ENCODE measurements around the gene OPTC.
A peak's percentile ranks its signal among the peaks of the same experiment; 100 is the strongest.

OPTC gene

DNA sequence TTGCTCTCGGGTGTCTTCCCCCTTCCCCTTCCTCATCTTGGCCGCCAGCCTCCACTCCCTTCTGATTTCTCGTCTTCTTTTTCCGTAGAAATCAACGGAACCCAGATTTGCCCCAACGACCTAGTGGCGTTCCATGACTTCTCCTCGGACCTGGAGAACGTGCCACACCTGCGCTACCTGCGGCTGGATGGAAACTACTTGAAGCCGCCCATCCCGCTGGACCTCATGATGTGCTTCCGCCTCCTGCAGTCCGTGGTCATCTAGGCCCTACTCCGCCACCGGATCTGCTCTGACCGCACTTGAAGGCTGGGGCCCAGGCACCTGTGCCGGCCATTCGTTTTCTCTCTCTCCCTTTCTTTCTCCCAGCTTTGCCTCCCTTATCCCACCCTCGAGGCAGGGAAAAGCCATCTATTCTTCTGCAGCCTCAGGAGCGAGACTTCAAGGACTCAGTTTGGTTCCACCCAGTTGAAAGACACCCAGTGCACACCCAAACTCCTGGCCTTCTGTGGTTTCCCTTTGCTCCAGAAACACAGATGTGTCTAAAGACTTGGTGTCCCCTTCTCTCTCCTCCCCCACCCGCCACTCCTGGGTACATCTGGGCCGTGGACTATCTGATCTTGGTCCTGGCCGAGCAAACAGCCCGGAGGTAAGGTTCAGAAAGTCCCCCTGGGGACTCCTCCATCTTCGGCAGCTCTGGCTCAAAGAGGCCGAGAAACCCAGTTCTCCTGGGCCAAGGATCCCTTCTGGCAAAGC lies 7.2 kb upstream of the OPTC start:
- Histone ChIP-seq H3K27me3 (ENCODE audit: control insufficient read depth, insufficient read depth, low read length, poor library complexity, severe bottlenecking) (peaks cover 4% of the 10 kb centered on the region), H3K9me3 (ENCODE audit: control insufficient read depth, low read length) (no peaks in the 10 kb centered on the region), H3K27ac (ENCODE audit: insufficient read depth, low read depth, low read length, poor library complexity, severe bottlenecking) (no peak overlapping the region), H3K4me3 (ENCODE audit: insufficient read depth, low read depth, low read length) (peak overlapping the region; percentile 36), H3K36me3 (ENCODE audit: control insufficient read depth, insufficient read depth, low read length) (no peaks in the 10 kb centered on the region), H3K4me1 (ENCODE audit: control insufficient read depth, insufficient read depth, low read length) (peaks cover 8% of the 10 kb centered on the region)
- 93% methylated on average over 28 of the region's 28 CpGs for WGBS, 2 experiments

- H3K4me3 ChIP-seq (ENCODE audit: insufficient read depth, low read depth, low read length): no peak overlapping the region
- H3K4me1 ChIP-seq (ENCODE audit: control insufficient read depth, insufficient read depth, low read length): peaks cover 14% of the 10 kb centered on the region
- peaks cover 10% of the 10 kb centered on the region for H3K27me3 ChIP-seq (ENCODE audit: control insufficient read depth, insufficient read depth, low read length, poor library complexity, severe bottlenecking)
- WGBS, 2 experiments: 94 to 95% methylated on average over 7 of the region's 7 CpGs
- no peaks in the 10 kb centered on the region for H3K9me3 ChIP-seq (ENCODE audit: control insufficient read depth, low read length)
- H3K36me3 ChIP-seq (ENCODE audit: control insufficient read depth, insufficient read depth, low read length): no peaks in the 10 kb centered on the region
- no peak overlapping the region for H3K27ac ChIP-seq (ENCODE audit: insufficient read depth, low read depth, low read length, poor library complexity, severe bottlenecking)
Observed at GRCh38 chr1:203488539-203488938, 5.4 kb upstream of the OPTC start.

DNA sequence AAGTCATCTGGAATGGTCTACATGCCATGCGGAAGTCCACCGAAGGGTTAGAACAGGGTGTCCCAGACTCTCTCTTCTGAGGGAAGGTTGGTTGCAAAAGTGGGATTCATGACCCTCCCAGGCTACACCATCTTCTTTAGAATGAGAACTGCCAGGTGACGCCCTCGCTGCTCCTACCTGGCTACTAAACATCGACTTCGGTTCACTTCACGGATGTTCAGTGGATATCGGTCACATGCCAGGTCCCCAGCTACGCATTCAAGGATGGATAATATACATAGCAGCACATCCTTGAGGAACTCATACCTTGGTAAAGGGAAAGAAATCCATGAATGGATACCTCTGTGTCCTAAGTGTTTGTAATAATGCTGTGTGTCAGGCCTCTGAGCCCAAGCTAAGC lies 3.3 kb upstream of the OPTC start:
- no peak overlapping the region for H3K27ac ChIP-seq (ENCODE audit: insufficient read depth, low read depth, low read length, poor library complexity, severe bottlenecking)
- H3K4me3 ChIP-seq (ENCODE audit: insufficient read depth, low read depth, low read length): no peak overlapping the region
- 95 to 96% methylated on average over 9 of the region's 9 CpGs for WGBS, 2 experiments
- no peaks in the 10 kb centered on the region for H3K9me3 ChIP-seq (ENCODE audit: control insufficient read depth, low read length)
- H3K36me3 ChIP-seq (ENCODE audit: control insufficient read depth, insufficient read depth, low read length): no peaks in the 10 kb centered on the region
- peaks cover 21% of the 10 kb centered on the region for H3K4me1 ChIP-seq (ENCODE audit: control insufficient read depth, insufficient read depth, low read length)
- peaks cover 10% of the 10 kb centered on the region for H3K27me3 ChIP-seq (ENCODE audit: control insufficient read depth, insufficient read depth, low read length, poor library complexity, severe bottlenecking)

DNA sequence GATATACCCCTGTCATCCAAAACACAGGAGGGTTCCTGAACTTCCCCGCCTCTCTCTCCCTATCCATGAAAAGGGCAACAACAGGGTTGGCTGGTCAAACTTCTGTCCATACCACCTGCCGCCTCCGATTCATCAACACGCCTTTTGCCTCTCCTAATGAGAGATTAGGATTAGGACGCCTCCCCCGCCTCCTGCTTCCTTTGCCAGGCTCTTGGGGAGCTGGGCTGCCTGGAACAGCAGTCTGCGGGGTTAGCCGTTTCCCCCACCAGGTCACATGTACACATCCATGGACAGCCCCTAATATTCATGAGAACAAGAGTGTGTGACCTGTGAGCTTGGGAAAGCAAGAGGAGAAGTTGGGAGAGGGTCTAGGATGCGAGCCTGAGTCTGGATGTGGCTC lies 2.3 kb upstream of the OPTC start:
- peaks cover 10% of the 10 kb centered on the region for H3K27me3 ChIP-seq (ENCODE audit: control insufficient read depth, insufficient read depth, low read length, poor library complexity, severe bottlenecking)
- peaks cover 21% of the 10 kb centered on the region for H3K4me1 ChIP-seq (ENCODE audit: control insufficient read depth, insufficient read depth, low read length)
- WGBS, 2 experiments: 41 to 58% methylated on average over 8 to 9 of the region's 9 CpGs
- no peaks in the 10 kb centered on the region for H3K36me3 ChIP-seq (ENCODE audit: control insufficient read depth, insufficient read depth, low read length)
- no peak overlapping the region for H3K27ac ChIP-seq (ENCODE audit: insufficient read depth, low read depth, low read length, poor library complexity, severe bottlenecking)
- H3K9me3 ChIP-seq (ENCODE audit: control insufficient read depth, low read length): no peaks in the 10 kb centered on the region
- H3K4me3 ChIP-seq (ENCODE audit: insufficient read depth, low read depth, low read length): no peak overlapping the region

GRCh38 chr1:203492082-203492747 lies 1.7 kb upstream of the OPTC start:
- 59 to 65% methylated on average over 8 of the region's 8 CpGs for WGBS, 2 experiments
- Histone ChIP-seq H3K4me3 (ENCODE audit: insufficient read depth, low read depth, low read length) (no peak overlapping the region), H3K9me3 (ENCODE audit: control insufficient read depth, low read length) (no peaks in the 10 kb centered on the region), H3K4me1 (ENCODE audit: control insufficient read depth, insufficient read depth, low read length) (peaks cover 20% of the 10 kb centered on the region), H3K27ac (ENCODE audit: insufficient read depth, low read depth, low read length, poor library complexity, severe bottlenecking) (no peak overlapping the region), H3K27me3 (ENCODE audit: control insufficient read depth, insufficient read depth, low read length, poor library complexity, severe bottlenecking) (peaks cover 10% of the 10 kb centered on the region), H3K36me3 (ENCODE audit: control insufficient read depth, insufficient read depth, low read length) (no peaks in the 10 kb centered on the region)

DNA sequence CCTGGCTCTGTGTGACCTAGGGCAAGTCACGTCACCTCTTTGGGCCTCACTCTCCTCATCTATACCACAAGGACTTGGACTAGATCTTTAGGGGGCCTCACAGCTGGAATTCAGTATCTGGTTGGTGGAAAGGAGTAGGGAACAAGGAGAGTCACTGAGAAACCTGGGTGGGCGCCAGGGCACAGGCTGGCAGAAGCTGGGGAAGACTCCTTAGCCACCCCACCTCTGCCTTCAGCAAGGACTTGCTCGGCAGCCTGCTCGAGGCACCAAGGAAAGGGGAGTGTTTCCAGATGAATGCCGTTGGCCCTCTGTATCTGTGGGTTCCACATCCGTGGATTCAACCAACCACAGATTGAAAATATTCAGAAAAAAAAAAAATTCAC lies 1.2 kb upstream of the OPTC start:
- no peak overlapping the region for H3K27ac ChIP-seq (ENCODE audit: insufficient read depth, low read depth, low read length, poor library complexity, severe bottlenecking)
- peaks cover 10% of the 10 kb centered on the region for H3K27me3 ChIP-seq (ENCODE audit: control insufficient read depth, insufficient read depth, low read length, poor library complexity, severe bottlenecking)
- H3K36me3 ChIP-seq (ENCODE audit: control insufficient read depth, insufficient read depth, low read length): no peaks in the 10 kb centered on the region
- H3K9me3 ChIP-seq (ENCODE audit: control insufficient read depth, low read length): no peaks in the 10 kb centered on the region
- H3K4me3 ChIP-seq (ENCODE audit: insufficient read depth, low read depth, low read length): no peak overlapping the region
- peaks cover 19% of the 10 kb centered on the region for H3K4me1 ChIP-seq (ENCODE audit: control insufficient read depth, insufficient read depth, low read length)
- WGBS, 2 experiments: 95% methylated on average over 6 of the region's 6 CpGs

- H3K4me3 ChIP-seq (ENCODE audit: insufficient read depth, low read depth, low read length): no peak overlapping the region
- H3K36me3 ChIP-seq (ENCODE audit: control insufficient read depth, insufficient read depth, low read length): no peaks in the 10 kb centered on the region
- H3K27me3 ChIP-seq (ENCODE audit: control insufficient read depth, insufficient read depth, low read length, poor library complexity, severe bottlenecking): peaks cover 10% of the 10 kb centered on the region
- WGBS, 2 experiments: 90 to 92% methylated on average over 7 of the region's 7 CpGs
- no peak overlapping the region for H3K27ac ChIP-seq (ENCODE audit: insufficient read depth, low read depth, low read length, poor library complexity, severe bottlenecking)
- peaks cover 19% of the 10 kb centered on the region for H3K4me1 ChIP-seq (ENCODE audit: control insufficient read depth, insufficient read depth, low read length)
- no peaks in the 10 kb centered on the region for H3K9me3 ChIP-seq (ENCODE audit: control insufficient read depth, low read length)
Observed at GRCh38 chr1:203495845-203496244, 1.9 kb downstream of the OPTC start.

DNA sequence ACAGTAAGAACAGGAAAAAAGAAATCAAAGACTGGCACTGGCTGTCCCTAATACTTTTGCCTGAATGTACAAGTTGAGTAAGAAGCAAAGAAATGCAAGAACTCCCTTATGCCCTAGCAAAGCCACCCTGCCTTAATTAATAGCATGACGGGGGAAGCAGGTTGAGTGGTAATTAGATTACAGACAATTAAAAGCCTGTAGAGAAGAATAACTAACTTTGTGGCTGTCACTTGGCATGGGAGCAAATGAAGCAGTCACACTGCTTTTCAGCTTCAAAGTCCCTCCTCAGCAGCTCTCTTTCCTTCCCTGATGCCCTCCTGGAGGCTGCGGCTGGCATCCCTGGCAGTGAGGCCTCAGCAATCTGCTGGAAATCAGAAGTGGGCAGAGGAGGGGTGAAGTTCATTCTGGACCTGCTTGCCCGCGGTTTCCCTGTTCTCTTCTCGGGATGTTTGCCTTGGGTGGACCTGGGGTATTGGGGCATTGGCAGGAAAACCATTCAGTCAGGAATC lies 3.4 kb downstream of the OPTC start:
- Histone ChIP-seq H3K4me3 (ENCODE audit: insufficient read depth, low read depth, low read length) (no peak overlapping the region), H3K9me3 (ENCODE audit: control insufficient read depth, low read length) (no peaks in the 10 kb centered on the region), H3K36me3 (ENCODE audit: control insufficient read depth, insufficient read depth, low read length) (no peaks in the 10 kb centered on the region), H3K4me1 (ENCODE audit: control insufficient read depth, insufficient read depth, low read length) (peaks cover 9% of the 10 kb centered on the region), H3K27ac (ENCODE audit: insufficient read depth, low read depth, low read length, poor library complexity, severe bottlenecking) (no peak overlapping the region), H3K27me3 (ENCODE audit: control insufficient read depth, insufficient read depth, low read length, poor library complexity, severe bottlenecking) (peaks cover 2% of the 10 kb centered on the region)
- WGBS, 2 experiments: 93 to 96% methylated on average over 5 of the region's 5 CpGs

DNA sequence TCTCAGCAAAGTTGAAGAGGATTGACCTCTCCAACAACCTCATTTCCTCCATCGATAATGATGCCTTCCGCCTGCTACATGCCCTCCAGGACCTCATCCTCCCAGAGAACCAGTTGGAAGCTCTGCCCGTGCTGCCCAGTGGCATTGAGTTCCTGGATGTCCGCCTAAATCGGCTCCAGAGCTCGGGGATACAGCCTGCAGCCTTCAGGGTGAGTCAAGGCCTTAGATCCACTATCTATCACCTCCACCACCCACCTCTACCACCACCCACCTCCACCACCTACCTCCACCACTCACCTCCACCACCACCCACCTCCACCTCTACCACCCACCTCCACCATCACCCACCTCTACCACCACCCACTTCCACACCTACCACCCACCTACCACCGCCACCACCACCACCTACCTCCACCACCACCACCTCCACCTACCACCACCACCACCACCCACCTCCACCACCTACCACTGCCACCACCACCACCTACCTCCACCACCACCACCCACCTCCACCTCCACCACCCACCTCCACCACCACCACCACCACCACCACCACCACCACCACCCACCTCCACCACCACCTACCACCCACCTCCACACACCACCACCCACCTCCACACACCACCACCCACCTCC lies 5.8 kb downstream of the OPTC start:
- H3K36me3 ChIP-seq (ENCODE audit: control insufficient read depth, insufficient read depth, low read length): no peaks in the 10 kb centered on the region
- no peaks in the 10 kb centered on the region for H3K9me3 ChIP-seq (ENCODE audit: control insufficient read depth, low read length)
- WGBS, 2 experiments: 94 to 96% methylated on average over 6 to 7 of the region's 7 CpGs
- no peak overlapping the region for H3K4me3 ChIP-seq (ENCODE audit: insufficient read depth, low read depth, low read length)
- H3K27me3 ChIP-seq (ENCODE audit: control insufficient read depth, insufficient read depth, low read length, poor library complexity, severe bottlenecking): no peaks in the 10 kb centered on the region
- no peaks in the 10 kb centered on the region for H3K4me1 ChIP-seq (ENCODE audit: control insufficient read depth, insufficient read depth, low read length)
- no peak overlapping the region for H3K27ac ChIP-seq (ENCODE audit: insufficient read depth, low read depth, low read length, poor library complexity, severe bottlenecking)

DNA sequence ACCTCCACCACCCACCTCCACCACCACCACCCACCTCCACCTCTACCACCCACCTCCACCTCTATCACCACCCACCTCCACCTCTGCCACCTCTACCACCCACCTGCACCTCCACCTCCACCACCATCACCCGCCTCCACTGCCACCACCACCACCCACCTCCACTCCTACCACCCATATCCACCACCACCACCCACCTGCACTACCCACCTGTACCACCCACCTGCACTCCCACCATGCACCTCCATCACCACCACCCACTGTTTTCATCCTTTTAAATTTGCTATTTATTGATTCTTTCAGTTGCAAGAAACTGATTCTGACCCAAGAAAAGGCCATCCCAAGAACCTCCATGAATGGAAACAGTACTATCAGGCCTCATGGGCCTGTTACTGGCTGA lies 6.3 kb downstream of the OPTC start:
- no peaks in the 10 kb centered on the region for H3K36me3 ChIP-seq (ENCODE audit: control insufficient read depth, insufficient read depth, low read length)
- H3K9me3 ChIP-seq (ENCODE audit: control insufficient read depth, low read length): no peaks in the 10 kb centered on the region
- no peaks in the 10 kb centered on the region for H3K4me1 ChIP-seq (ENCODE audit: control insufficient read depth, insufficient read depth, low read length)
- 91 to 95% methylated on average over 1 of the region's 1 CpG for WGBS, 2 experiments
- no peak overlapping the region for H3K27ac ChIP-seq (ENCODE audit: insufficient read depth, low read depth, low read length, poor library complexity, severe bottlenecking)
- no peaks in the 10 kb centered on the region for H3K27me3 ChIP-seq (ENCODE audit: control insufficient read depth, insufficient read depth, low read length, poor library complexity, severe bottlenecking)
- H3K4me3 ChIP-seq (ENCODE audit: insufficient read depth, low read depth, low read length): no peak overlapping the region

Measured in ectodermal cell (in vitro differentiated cells).